ENCODE measurements around the gene UPF2.
A peak's percentile ranks its signal among the peaks of the same experiment; 100 is the strongest.
"Not testable (repeated sequence)": the region's sequence is repeated elsewhere in the genome, so short reads cannot be mapped to it uniquely, and the experiment has no call there.

UPF2 gene

DNA sequence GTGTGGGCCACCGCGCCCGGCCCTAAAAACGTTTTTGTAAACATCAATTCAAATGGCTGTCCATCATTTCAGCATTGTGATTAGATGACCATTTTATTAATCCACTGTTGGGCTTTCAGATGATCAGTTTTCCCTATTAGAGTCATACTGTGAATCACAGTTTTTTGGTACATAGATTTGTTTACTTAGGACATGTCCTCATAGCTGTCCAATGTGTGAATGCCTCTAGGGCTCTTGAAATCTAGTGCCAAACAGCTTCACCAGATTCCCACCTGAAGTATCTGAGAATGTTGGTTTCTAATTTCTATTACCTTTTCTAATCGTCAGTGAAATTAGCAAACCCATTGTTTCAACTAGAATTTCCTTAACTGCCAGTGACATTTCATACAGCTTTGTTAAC lies 66.8 kb downstream of the UPF2 start:
- DNase-seq (ENCODE audit: insufficient read length, low spot score) (no peak), FAIRE-seq (no peak)
- no peak for TF ChIP-seq POLR2A (IDR thresholded peaks at IDR 0.05; ENCODE audit: low read depth, low read length)

GRCh38 chr10:11972523-11972922 lies 70.1 kb downstream of the UPF2 start:
- DNase-seq (ENCODE audit: insufficient read length, low spot score); FAIRE-seq: not testable (repeated sequence)

GRCh38 chr10:11962176-11962575 lies 80.4 kb downstream of the UPF2 start:
- no peak for TF ChIP-seq POLR2A (IDR thresholded peaks at IDR 0.05; ENCODE audit: low read depth, low read length)
- no peak for FAIRE-seq
- DNase-seq (ENCODE audit: insufficient read length, low spot score) = no peak

GRCh38 chr10:11961771-11962170 lies 80.8 kb downstream of the UPF2 start:
- TF ChIP-seq POLR2A (IDR thresholded peaks at IDR 0.05; ENCODE audit: low read depth, low read length) = no peak
- FAIRE-seq (no peak), DNase-seq (ENCODE audit: insufficient read length, low spot score) (no peak)

GRCh38 chr10:11959966-11960365 lies 82.6 kb downstream of the UPF2 start:
- TF ChIP-seq POLR2A (IDR thresholded peaks at IDR 0.05; ENCODE audit: low read depth, low read length) = no peak
- DNase-seq (ENCODE audit: insufficient read length, low spot score) (no peak), FAIRE-seq (no peak)

DNA sequence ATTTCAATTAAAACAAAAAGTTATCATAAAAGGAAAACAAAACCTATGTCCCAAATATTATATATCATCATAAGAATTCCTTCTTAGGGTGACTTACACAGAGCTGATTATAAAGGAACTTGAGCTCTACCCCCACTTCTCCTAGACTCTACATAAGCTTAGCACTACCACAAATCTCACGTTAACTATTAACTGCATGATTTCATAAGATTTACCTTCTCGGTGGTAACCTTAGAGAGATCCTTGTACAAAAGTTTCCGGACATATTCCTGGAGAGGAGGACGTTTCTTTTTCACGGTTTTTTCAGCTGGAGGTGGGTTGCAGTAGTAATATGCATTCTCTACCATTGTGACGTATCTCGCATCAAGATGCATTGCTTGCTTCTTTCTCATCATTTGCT lies 83.7 kb downstream of the UPF2 start:
- FAIRE-seq = no peak
- DNase-seq (ENCODE audit: insufficient read length, low spot score) = no peak
- no peak for TF ChIP-seq POLR2A (IDR thresholded peaks at IDR 0.05; ENCODE audit: low read depth, low read length)

DNA sequence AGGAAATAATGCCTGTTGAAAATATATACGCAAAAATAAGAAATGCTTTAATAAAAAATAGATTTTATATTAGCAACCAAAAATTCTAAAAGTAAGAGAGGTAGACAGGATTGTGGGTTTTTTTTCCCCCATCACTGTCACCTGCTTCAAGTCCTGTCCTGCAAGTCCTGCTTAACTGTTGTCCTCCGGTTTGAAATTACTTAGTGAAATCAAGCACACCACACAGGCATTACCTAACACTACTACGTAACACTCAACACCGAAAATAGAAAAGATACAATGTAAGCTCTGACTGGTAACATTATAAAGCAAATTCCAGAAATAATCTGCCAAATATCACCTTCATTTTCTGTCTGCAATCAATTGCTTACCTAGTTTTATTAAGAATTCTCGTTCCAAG lies 90.9 kb downstream of the UPF2 start:
- no peak for TF ChIP-seq POLR2A (IDR thresholded peaks at IDR 0.05; ENCODE audit: low read depth, low read length)
- DNase-seq (ENCODE audit: insufficient read length, low spot score) = no peak
- FAIRE-seq = no peak

DNA sequence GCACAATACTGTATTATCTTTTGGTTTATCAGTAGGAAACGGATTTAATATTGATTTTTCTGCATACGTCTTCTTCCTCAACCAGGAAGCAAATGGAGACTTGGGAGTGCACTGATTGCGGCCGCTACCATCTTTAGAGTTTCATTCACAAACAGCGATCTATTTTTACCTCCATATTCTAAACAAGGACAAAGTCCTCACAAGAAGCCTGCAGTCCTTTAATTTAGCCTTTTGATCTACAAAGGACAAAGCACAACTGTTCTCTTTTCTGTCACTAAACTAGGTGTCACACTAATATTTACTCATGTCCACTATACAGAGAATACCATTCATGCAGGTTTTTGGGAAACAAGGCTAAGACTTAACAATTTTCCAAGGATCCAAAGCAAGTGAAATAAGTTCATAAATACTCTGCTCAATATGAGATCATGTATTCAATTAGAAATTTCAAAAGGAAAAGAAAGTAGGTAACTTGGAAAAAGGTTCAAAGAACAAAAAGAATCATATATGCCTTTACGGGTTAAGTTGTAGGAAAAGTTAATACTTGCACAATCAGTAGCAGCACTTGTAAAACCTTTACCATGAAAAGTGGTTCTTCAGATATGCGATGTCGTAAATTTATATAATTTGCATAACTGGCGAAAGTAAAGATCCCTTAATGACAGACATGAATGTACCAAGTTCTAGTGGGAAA lies 92.1 kb downstream of the UPF2 start:
- FAIRE-seq = no peak
- DNase-seq (ENCODE audit: insufficient read length, low spot score) = no peak
- TF ChIP-seq POLR2A (IDR thresholded peaks at IDR 0.05; ENCODE audit: low read depth, low read length) = no peak

- DNase-seq (ENCODE audit: insufficient read length, low spot score) (no peak), FAIRE-seq (no peak)
- TF ChIP-seq POLR2A (IDR thresholded peaks at IDR 0.05; ENCODE audit: low read depth, low read length) = no peak
Observed at GRCh38 chr10:11949152-11949551, 93.5 kb downstream of the UPF2 start.

DNA sequence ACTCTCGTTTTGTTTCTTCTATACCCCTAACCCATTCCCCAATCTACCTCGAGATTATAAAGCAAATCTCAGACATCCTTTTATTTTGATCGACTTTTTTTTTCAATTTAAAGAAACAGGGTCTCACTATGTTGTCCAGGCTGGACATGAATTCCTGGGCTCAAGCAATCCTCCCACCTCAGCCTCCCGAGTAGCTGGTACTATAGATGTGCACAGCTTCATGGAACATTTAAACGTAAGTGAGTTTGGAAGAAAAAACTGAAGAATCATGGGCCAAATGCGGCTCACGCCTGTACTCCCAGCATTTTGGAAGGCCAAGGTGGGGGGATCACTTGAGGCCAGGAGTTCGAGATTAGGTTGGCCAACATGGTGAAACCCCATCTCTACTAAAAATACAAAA lies 96.0 kb downstream of the UPF2 start:
- DNase-seq (ENCODE audit: insufficient read length, low spot score) (no peak), FAIRE-seq (no peak)
- TF ChIP-seq POLR2A (IDR thresholded peaks at IDR 0.05; ENCODE audit: low read depth, low read length) = no peak

DNA sequence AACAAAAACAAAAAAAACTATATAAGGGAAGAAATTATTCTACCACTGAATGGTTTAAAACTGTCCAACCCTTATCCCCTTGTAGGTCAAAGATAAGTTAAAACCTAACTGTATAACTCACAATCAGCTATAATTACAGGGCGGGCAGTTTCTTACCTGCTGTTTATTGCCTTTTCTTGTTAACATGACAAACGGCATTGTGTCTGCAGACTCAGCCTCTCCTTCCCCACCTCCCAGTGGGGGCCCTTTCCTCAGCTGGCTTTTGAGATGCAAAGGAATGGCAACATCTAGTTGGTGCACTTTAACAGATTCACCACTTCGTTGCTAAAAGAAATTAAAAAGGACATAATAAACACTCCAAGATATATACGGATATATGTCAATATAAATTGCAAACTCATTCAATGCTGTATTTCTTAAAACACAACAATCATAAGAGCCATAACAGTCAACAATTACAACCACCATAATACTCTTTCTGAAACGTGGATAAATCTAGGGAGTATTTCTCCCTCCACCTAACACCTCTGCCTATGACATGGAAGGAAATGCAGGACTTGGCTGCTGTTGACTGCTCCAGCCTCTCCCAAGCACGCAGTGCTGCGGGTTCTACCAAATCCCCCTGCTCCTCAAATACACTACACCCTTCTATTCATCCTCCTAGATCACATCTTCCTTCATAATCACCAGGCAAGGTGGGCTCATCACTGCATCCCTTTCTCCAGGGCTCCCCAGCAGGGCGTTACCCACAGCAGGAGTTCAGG lies 106.0 kb downstream of the UPF2 start:
- no peak for TF ChIP-seq POLR2A (IDR thresholded peaks at IDR 0.05; ENCODE audit: low read depth, low read length)
- FAIRE-seq = no peak
- no peak for DNase-seq (ENCODE audit: insufficient read length, low spot score)

- TF ChIP-seq POLR2A (IDR thresholded peaks at IDR 0.05; ENCODE audit: low read depth, low read length) = no peak
- no peak for DNase-seq (ENCODE audit: insufficient read length, low spot score)
- no peak for FAIRE-seq
Observed at GRCh38 chr10:11934262-11934661, 108.3 kb downstream of the UPF2 start.

GRCh38 chr10:11933577-11934223 lies 108.9 kb downstream of the UPF2 start:
- FAIRE-seq = peak; percentile 15
- TF ChIP-seq POLR2A (IDR thresholded peaks at IDR 0.05; ENCODE audit: low read depth, low read length) = no peak
- no peak for DNase-seq (ENCODE audit: insufficient read length, low spot score)

DNA sequence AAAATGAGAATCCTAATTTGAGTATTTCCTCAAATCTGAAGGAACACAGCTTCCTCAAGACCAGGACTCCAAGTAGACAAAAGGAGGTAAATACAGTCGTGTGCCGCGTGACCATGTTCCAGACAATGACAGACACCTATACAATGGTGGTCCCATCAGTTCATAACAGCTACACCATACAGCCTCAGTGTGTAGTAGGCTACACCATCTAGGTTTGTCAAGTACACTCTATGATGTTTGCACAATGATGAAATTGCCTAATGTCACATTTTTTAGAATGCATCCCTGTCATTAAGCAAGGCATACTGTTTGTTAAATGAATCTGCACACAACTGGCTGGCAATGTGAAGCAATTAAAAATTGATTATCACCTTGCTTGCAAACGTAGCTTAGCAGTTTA lies 111.6 kb downstream of the UPF2 start:
- DNase-seq (ENCODE audit: insufficient read length, low spot score) (no peak), FAIRE-seq (no peak)
- TF ChIP-seq POLR2A (IDR thresholded peaks at IDR 0.05; ENCODE audit: low read depth, low read length) = no peak
